H9 (cell line): ENCODE data around the gene FUS. TPM values are rescaled to one million over a fixed set of nuclear protein-coding genes. Genes with fewer than 3 reads are reported as not detected.

Experiments used
- DNase-seq: peaks from one replicate; pipeline ENCODE4 v3.0.0-alpha.2; 2017
- H2AFZ ChIP-seq: one replicate; pipeline ENCODE4 v1.6.1; 2013; ENCODE audit warnings: mild to moderate bottlenecking, low read length, control low read depth, moderate library complexity
- H2AK5ac ChIP-seq: 2 replicates; pipeline ENCODE4 v1.6.1; 2013; ENCODE audit warnings: low read length, control low read depth, mixed read lengths; ENCODE audit not compliant: insufficient read length
- H2BK120ac ChIP-seq: one replicate; pipeline ENCODE4 v1.6.1; 2013; ENCODE audit warnings: low read depth, mild to moderate bottlenecking, low read length, control low read depth, inconsistent platforms; ENCODE audit not compliant: poor library complexity, severe bottlenecking
- H2BK12ac ChIP-seq: 2 replicates; pipeline ENCODE4 v1.6.1; 2013; ENCODE audit warnings: low read length, control low read depth, mixed read lengths, low read depth; ENCODE audit not compliant: insufficient read length
- H2BK15ac ChIP-seq: 2 replicates; pipeline ENCODE4 v1.6.1; 2013; ENCODE audit warnings: low read depth, low read length, control low read depth
- H2BK20ac ChIP-seq: one replicate; pipeline ENCODE4 v1.6.1; 2013; ENCODE audit warnings: low read depth, mild to moderate bottlenecking, low read length, control low read depth, inconsistent platforms; ENCODE audit not compliant: poor library complexity, severe bottlenecking
- H2BK5ac ChIP-seq: 2 replicates; pipeline ENCODE4 v1.6.1; 2013; ENCODE audit warnings: low read length, control low read depth, mixed read lengths; ENCODE audit not compliant: insufficient read length
- H3K14ac ChIP-seq: 2 replicates; pipeline ENCODE4 v1.6.1; 2013; ENCODE audit warnings: low read length, control low read depth; ENCODE audit not compliant: insufficient read depth
- H3K18ac ChIP-seq: 2 replicates; pipeline ENCODE4 v1.6.1; 2013; ENCODE audit warnings: low read depth, mild to moderate bottlenecking, mixed read lengths, low read length, control low read depth; ENCODE audit not compliant: insufficient read length
- H3K23ac ChIP-seq: 2 replicates; pipeline ENCODE4 v1.6.1; 2013; ENCODE audit warnings: low read length, control low read depth, mixed read lengths, low read depth; ENCODE audit not compliant: insufficient read length
- H3K23me2 ChIP-seq: 2 replicates; pipeline ENCODE4 v1.6.1; 2013; ENCODE audit warnings: low read depth, mild to moderate bottlenecking, mixed read lengths, low read length, control low read depth; ENCODE audit not compliant: insufficient read length, poor library complexity, severe bottlenecking
- H3K27ac ChIP-seq: 2 replicates; pipeline ENCODE4 v1.5.1; 2013; ENCODE audit warnings: low read length, control low read depth, mixed read lengths, low read depth; ENCODE audit not compliant: insufficient read length
- H3K27me3 ChIP-seq: 2 replicates; pipeline ENCODE4 v1.6.1; 2013; ENCODE audit warnings: low read length, control low read depth, inconsistent platforms; ENCODE audit not compliant: insufficient read depth
- H3K4ac ChIP-seq: 2 replicates; pipeline ENCODE4 v1.6.1; 2013; ENCODE audit warnings: low read depth, mild to moderate bottlenecking, control low read depth, inconsistent platforms, low read length, moderate library complexity
- H3K4me1 ChIP-seq: 2 replicates; pipeline ENCODE4 v1.6.1; 2013; ENCODE audit warnings: low read length, control low read depth, inconsistent platforms; ENCODE audit not compliant: insufficient read depth
- H3K4me2 ChIP-seq: 2 replicates; pipeline ENCODE4 v1.6.1; 2013; ENCODE audit warnings: low read length, control low read depth, mixed read lengths; ENCODE audit not compliant: insufficient read length, insufficient read depth
- H3K56ac ChIP-seq: 2 replicates; pipeline ENCODE4 v1.6.1; 2013; ENCODE audit warnings: low read depth, mild to moderate bottlenecking, mixed read lengths, low read length, control low read depth; ENCODE audit not compliant: insufficient read length
- H3K79me1 ChIP-seq: 2 replicates; pipeline ENCODE4 v1.6.1; 2013; ENCODE audit warnings: low read depth, mild to moderate bottlenecking, moderate library complexity, low read length, control low read depth, inconsistent platforms; ENCODE audit not compliant: insufficient read depth, poor library complexity, severe bottlenecking
- H3K79me2 ChIP-seq: 2 replicates; pipeline ENCODE4 v1.6.1; 2013; ENCODE audit warnings: low read length, control low read depth, inconsistent platforms; ENCODE audit not compliant: insufficient read depth
- H3K9ac ChIP-seq: 2 replicates; pipeline ENCODE4 v1.6.1; 2013; ENCODE audit warnings: low read length, control low read depth, mixed read lengths; ENCODE audit not compliant: insufficient read length; ENCODE audit errors: extremely low read depth
- H3K9me3 ChIP-seq: one replicate; pipeline ENCODE4 v1.6.1; 2013; ENCODE audit warnings: low read depth, low read length, inconsistent platforms; ENCODE audit not compliant: control insufficient read depth
- H3T11ph ChIP-seq: one replicate; pipeline ENCODE4 v1.6.1; 2013; ENCODE audit warnings: mild to moderate bottlenecking, low read length, control low read depth, inconsistent platforms
- H4K20me1 ChIP-seq: one replicate; pipeline ENCODE4 v1.6.1; 2013; ENCODE audit not compliant: control insufficient read depth, insufficient read length, insufficient read depth
- H4K5ac ChIP-seq: 2 replicates; pipeline ENCODE4 v1.6.1; 2013; ENCODE audit warnings: low read depth, mild to moderate bottlenecking, mixed read lengths, low read length, control low read depth; ENCODE audit not compliant: insufficient read length
- H4K8ac ChIP-seq: replicated peaks from 2 replicates; pipeline ENCODE4 v1.6.1; 2013; ENCODE audit warnings: low read length, control low read depth, mixed read lengths, low read depth; ENCODE audit not compliant: insufficient read length
- H4K91ac ChIP-seq: 2 replicates; pipeline ENCODE4 v1.6.1; 2013; ENCODE audit warnings: low read depth, mild to moderate bottlenecking, moderate library complexity, mixed read lengths, low read length, control low read depth; ENCODE audit not compliant: insufficient read length
- H3K27ac Mint-ChIP-seq, 3 experiments: 2 replicates in 2 of 3; 3 replicates in 1 of 3; pipeline ENCODE4 v1.8.0; 2020 to 2021; ENCODE audit warnings: mixed read lengths in 3 of 3, mild to moderate bottlenecking in 1 of 3, moderate library complexity in 1 of 3
- H3K27me3 Mint-ChIP-seq: 2 replicates; pipeline ENCODE4 v1.8.0; 2021; ENCODE audit warnings: low read depth, mild to moderate bottlenecking, moderate library complexity, mixed read lengths
- H3K36me3 Mint-ChIP-seq, 3 experiments: 2 replicates in 2 of 3; 3 replicates in 1 of 3; pipeline ENCODE4 v1.8.0; 2020 to 2021; ENCODE audit warnings: low read depth in 3 of 3, mixed read lengths in 3 of 3; ENCODE audit not compliant: insufficient read depth in 1 of 3
- H3K4me1 Mint-ChIP-seq, 2 experiments: 2 replicates each; pipeline ENCODE4 v1.8.0; 2020; ENCODE audit warnings: mixed read lengths in 2 of 2
- H3K4me3 Mint-ChIP-seq, 2 experiments: 2 replicates in 1 of 2; 3 replicates in 1 of 2; pipeline ENCODE4 v1.8.0; 2020 to 2021; ENCODE audit warnings: mild to moderate bottlenecking in 2 of 2, mixed read lengths in 2 of 2, moderate library complexity in 1 of 2
- H3K9me3 Mint-ChIP-seq, 2 experiments: 2 replicates in 1 of 2; 3 replicates in 1 of 2; pipeline ENCODE4 v1.8.0; 2020; ENCODE audit warnings: mild to moderate bottlenecking in 2 of 2, mixed read lengths in 2 of 2, moderate library complexity in 1 of 2
- WGBS: extraction: QIAGEN DNeasy Blood & Tissue Kit; methylation state at CpG from one replicate; pipeline ENCODE4 v1.1.7; 2013; ENCODE audit warnings: missing lambda C conversion rate, low lambda C conversion rate, mixed read lengths; ENCODE audit not compliant: insufficient read length; ENCODE audit errors: extremely low coverage; 5-methylcytosine and 5-hydroxymethylcytosine counted together
- total RNA-seq: library from RNA; stranded (reverse); gene quantifications from 2 replicates; pipeline ENCODE4 v1.2.1, GENCODE V29; 2021
- TF ChIP-seq, protein P1 (sequence below): fragments of 200-600 bp; sonication (generic); conservative IDR thresholded peaks from 3 replicates; pipeline ENCODE4 v1.8.0; 2021; ENCODE audit warnings: antibody characterized with exemption, mild to moderate bottlenecking

FUS gene
- total RNA-seq, 1 experiment from 2014 or later = 1,034 TPM

- no peak overlapping the region for H2AFZ ChIP-seq
- H4K5ac ChIP-seq = no peak overlapping the region
- no peak overlapping the region for H2BK120ac ChIP-seq
- no peaks in the 10 kb centered on the region for H3K27me3 ChIP-seq
- no CpG with 5 or more reads among the region's 5 CpGs for WGBS
- Mint-ChIP-seq H3K9me3 (no peaks in the 10 kb centered on the region; a peak in 1 of 5 replicates), H3K27me3 (peaks cover 34% of the 10 kb centered on the region), H3K36me3 (no peaks in the 10 kb centered on the region), H3K4me3 (no peak overlapping the region), H3K4me1 (peaks cover 15 to 35% of the 10 kb centered on the region in 2 experiments), H3K27ac (no peak overlapping the region; a peak in 1 of 7 replicates)
- H3K23me2 ChIP-seq = peaks cover 7% of the 10 kb centered on the region
- H3K79me1 ChIP-seq = no peaks in the 10 kb centered on the region
- H3K23ac ChIP-seq = no peak overlapping the region
- no peak overlapping the region for H3K14ac ChIP-seq
- no peak overlapping the region for H3K9ac ChIP-seq
- no peak overlapping the region for H3T11ph ChIP-seq
- H3K79me2 ChIP-seq = no peaks in the 10 kb centered on the region
- DNase-seq = no peak
- no peaks in the 10 kb centered on the region for H4K20me1 ChIP-seq
- no peaks in the 10 kb centered on the region; the same call in 1 of the 2 replicates for H3K4me1 ChIP-seq
- H3K9me3 ChIP-seq = no peaks in the 10 kb centered on the region
- H3K27ac ChIP-seq = no peak overlapping the region
- no peak overlapping the region for H2BK15ac ChIP-seq
- TF ChIP-seq, protein P1, sequence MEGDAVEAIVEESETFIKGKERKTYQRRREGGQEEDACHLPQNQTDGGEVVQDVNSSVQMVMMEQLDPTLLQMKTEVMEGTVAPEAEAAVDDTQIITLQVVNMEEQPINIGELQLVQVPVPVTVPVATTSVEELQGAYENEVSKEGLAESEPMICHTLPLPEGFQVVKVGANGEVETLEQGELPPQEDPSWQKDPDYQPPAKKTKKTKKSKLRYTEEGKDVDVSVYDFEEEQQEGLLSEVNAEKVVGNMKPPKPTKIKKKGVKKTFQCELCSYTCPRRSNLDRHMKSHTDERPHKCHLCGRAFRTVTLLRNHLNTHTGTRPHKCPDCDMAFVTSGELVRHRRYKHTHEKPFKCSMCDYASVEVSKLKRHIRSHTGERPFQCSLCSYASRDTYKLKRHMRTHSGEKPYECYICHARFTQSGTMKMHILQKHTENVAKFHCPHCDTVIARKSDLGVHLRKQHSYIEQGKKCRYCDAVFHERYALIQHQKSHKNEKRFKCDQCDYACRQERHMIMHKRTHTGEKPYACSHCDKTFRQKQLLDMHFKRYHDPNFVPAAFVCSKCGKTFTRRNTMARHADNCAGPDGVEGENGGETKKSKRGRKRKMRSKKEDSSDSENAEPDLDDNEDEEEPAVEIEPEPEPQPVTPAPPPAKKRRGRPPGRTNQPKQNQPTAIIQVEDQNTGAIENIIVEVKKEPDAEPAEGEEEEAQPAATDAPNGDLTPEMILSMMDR = no peak
- H2BK20ac ChIP-seq = no peak overlapping the region
- H3K56ac ChIP-seq = no peak overlapping the region
- H3K4me2 ChIP-seq = no peak overlapping the region
- no peak overlapping the region for H3K4ac ChIP-seq
- no peak overlapping the region for H4K91ac ChIP-seq
- no peak overlapping the region for H2BK5ac ChIP-seq
- H4K8ac ChIP-seq = no peak overlapping the region
- H2AK5ac ChIP-seq = no peak overlapping the region
- H2BK12ac ChIP-seq = no peak overlapping the region
- H3K18ac ChIP-seq = no peak overlapping the region
These were observed 30.6 kb upstream of the FUS start for GRCh38 chr16:31149332-31149731.
